ENCODE measurements around the gene HES5. TPM values are rescaled to one million over a fixed set of nuclear protein-coding genes. Genes with fewer than 3 reads are reported as not detected.

HES5 gene
- total RNA-seq, 2 donors from 2014 or later = 0.27 to 2.7 TPM

- DNase-seq (ENCODE audit: low spot score) = no peak
- ATAC-seq (ENCODE audit: insufficient number of reproducible peaks, low FRiP score, low read depth) = no peak
- Histone ChIP-seq H3K4me1 (ENCODE audit: control insufficient read depth in 1 of 2, low read depth in 2 of 2) (no peaks in the 10 kb centered on the region), H3K27me3 (replicated peaks; ENCODE audit: insufficient read depth) (no peaks in the 10 kb centered on the region), H3K4me3 (no peak overlapping the region), H3K9me3 (no peaks in the 10 kb centered on the region), H3K27ac (no peak overlapping the region), H3K36me3 (no peaks in the 10 kb centered on the region)
- no peak for TF ChIP-seq CTCF (IDR thresholded peaks at IDR 0.05)
These were observed 30.0 kb downstream of the HES5 start for GRCh38 chr1:2499986-2500596.

- H3K4me1 ChIP-seq (ENCODE audit: control insufficient read depth in 1 of 2, low read depth in 2 of 2) = no peaks in the 10 kb centered on the region
- no peak for ATAC-seq (ENCODE audit: insufficient number of reproducible peaks, low FRiP score, low read depth)
- H3K36me3 ChIP-seq = no peaks in the 10 kb centered on the region
- H3K27me3 ChIP-seq (replicated peaks; ENCODE audit: insufficient read depth) = no peaks in the 10 kb centered on the region
- no peak for DNase-seq (ENCODE audit: low spot score)
- no peak for TF ChIP-seq CTCF (IDR thresholded peaks at IDR 0.05)
- no peak overlapping the region for H3K4me3 ChIP-seq
- no peak overlapping the region for H3K27ac ChIP-seq
- no peaks in the 10 kb centered on the region for H3K9me3 ChIP-seq
These were observed 30.8 kb downstream of the HES5 start for GRCh38 chr1:2499260-2499659.

- Histone ChIP-seq H3K27me3 (replicated peaks; ENCODE audit: insufficient read depth) (no peaks in the 10 kb centered on the region), H3K27ac (no peak overlapping the region), H3K9me3 (no peaks in the 10 kb centered on the region), H3K36me3 (no peaks in the 10 kb centered on the region), H3K4me1 (ENCODE audit: control insufficient read depth in 1 of 2, low read depth in 2 of 2) (no peaks in the 10 kb centered on the region), H3K4me3 (no peak overlapping the region)
- DNase-seq (ENCODE audit: low spot score) (no peak), ATAC-seq (ENCODE audit: insufficient number of reproducible peaks, low FRiP score, low read depth) (no peak)
- TF ChIP-seq CTCF (IDR thresholded peaks at IDR 0.05) = no peak
These were observed 31.4 kb downstream of the HES5 start for GRCh38 chr1:2498648-2499047.

GRCh38 chr1:2497891-2498290, 32.2 kb downstream of the HES5 start:
- DNase-seq (ENCODE audit: low spot score) = no peak
- H3K27ac ChIP-seq = no peak overlapping the region
- no peaks in the 10 kb centered on the region for H3K9me3 ChIP-seq
- no peaks in the 10 kb centered on the region for H3K4me1 ChIP-seq (ENCODE audit: control insufficient read depth in 1 of 2, low read depth in 2 of 2)
- no peaks in the 10 kb centered on the region for H3K27me3 ChIP-seq (replicated peaks; ENCODE audit: insufficient read depth)
- no peak overlapping the region for H3K4me3 ChIP-seq
- TF ChIP-seq CTCF (IDR thresholded peaks at IDR 0.05) = no peak
- no peak for ATAC-seq (ENCODE audit: insufficient number of reproducible peaks, low FRiP score, low read depth)
- no peaks in the 10 kb centered on the region for H3K36me3 ChIP-seq

- no peaks in the 10 kb centered on the region for H3K4me1 ChIP-seq (ENCODE audit: control insufficient read depth in 1 of 2, low read depth in 2 of 2)
- H3K36me3 ChIP-seq = no peaks in the 10 kb centered on the region
- ATAC-seq (ENCODE audit: insufficient number of reproducible peaks, low FRiP score, low read depth) (no peak), DNase-seq (ENCODE audit: low spot score) (no peak)
- TF ChIP-seq CTCF (IDR thresholded peaks at IDR 0.05) = no peak
- H3K9me3 ChIP-seq = no peaks in the 10 kb centered on the region
- no peaks in the 10 kb centered on the region for H3K27me3 ChIP-seq (replicated peaks; ENCODE audit: insufficient read depth)
- H3K27ac ChIP-seq = no peak overlapping the region
- H3K4me3 ChIP-seq = no peak overlapping the region
These were observed 33.3 kb downstream of the HES5 start for GRCh38 chr1:2496746-2497145.

Measured in thoracic aorta (tissue), 2 donors.